IMR-90 (cell line): Measurements from ENCODE around the gene ATP11A. TPM values are rescaled to one million over a fixed set of nuclear protein-coding genes. Genes with fewer than 3 reads are reported as not detected.

Source experiments
- ATAC-seq: fragments of 200-7000 bp; cut with Tn5 transposase; 2 replicates; pipeline ENCODE4 v1.9.1; 2020; ENCODE audit warnings: low read depth, mild to moderate bottlenecking, moderate library complexity
- BruUV-seq: library from RNA; stranded (reverse); fragments of 400-500 nt; replicated peaks from 2 replicates; lab custom pipeline; 2021; lab: Mats Ljungman, UMichigan
- CTCF ChIA-PET: fragments of 300-600 bp; formaldehyde crosslinking; extraction: SDS; loops from one replicate; lab custom pipeline; 2021; ENCODE audit warnings: antibody characterized with exemption; lab: Yijun Ruan, JAX
- POLR2A ChIA-PET: fragments of 300-600 bp; sonication (Branson Sonifier 250); formaldehyde crosslinking; loops from one replicate; lab custom pipeline; 2022; ENCODE audit warnings: antibody characterized with exemption; ENCODE audit not compliant: unreplicated experiment; lab: Charles Lee
- DNase-seq: peaks from one replicate; pipeline ENCODE4 v3.0.0; 2013
- H2AFZ ChIP-seq: replicated peaks from 2 replicates; pipeline ENCODE3; 2013; ENCODE audit warnings: low read length, mild to moderate bottlenecking; ENCODE audit not compliant: poor library complexity
- H2AK5ac ChIP-seq: 2 replicates; pipeline ENCODE4 v1.6.1; 2013; ENCODE audit warnings: low read depth, low read length, inconsistent platforms
- H2AK9ac ChIP-seq: replicated peaks from 2 replicates; pipeline ENCODE3; 2013; ENCODE audit warnings: mild to moderate bottlenecking, low read depth, low read length, moderate library complexity; ENCODE audit not compliant: poor library complexity
- H2BK120ac ChIP-seq: 2 replicates; pipeline ENCODE4 v1.6.1; 2013; ENCODE audit warnings: low read depth, low read length, inconsistent platforms
- H2BK15ac ChIP-seq: 3 replicates; pipeline ENCODE4 v1.6.1; 2013; ENCODE audit warnings: low read depth, low read length, inconsistent platforms
- H2BK20ac ChIP-seq: 2 replicates; pipeline ENCODE4 v1.6.1; 2013; ENCODE audit warnings: low read depth, mild to moderate bottlenecking, inconsistent platforms, low read length, moderate library complexity
- H2BK5ac ChIP-seq: 2 replicates; pipeline ENCODE4 v1.6.1; 2013; ENCODE audit warnings: mild to moderate bottlenecking, low read depth, low read length, inconsistent platforms; ENCODE audit not compliant: poor library complexity, severe bottlenecking
- H3K14ac ChIP-seq: replicated peaks from 2 replicates; pipeline ENCODE4 v1.6.1; 2013; ENCODE audit warnings: low read depth, low read length, inconsistent platforms
- H3K18ac ChIP-seq: 2 replicates; pipeline ENCODE4 v1.6.1; 2013; ENCODE audit warnings: low read depth, low read length, control low read depth
- H3K23ac ChIP-seq: 2 replicates; pipeline ENCODE4 v1.6.1; 2013; ENCODE audit warnings: low read depth, low read length, inconsistent platforms
- H3K27ac ChIP-seq: 2 replicates; pipeline ENCODE4 v1.5.1; 2013; ENCODE audit warnings: mild to moderate bottlenecking, control low read depth, low read length; ENCODE audit not compliant: insufficient read depth
- H3K27me3 ChIP-seq: 2 replicates; pipeline ENCODE4 v1.6.1; 2013; ENCODE audit warnings: low read length; ENCODE audit not compliant: control insufficient read depth, insufficient read depth
- H3K36me3 ChIP-seq: 2 replicates; pipeline ENCODE4 v1.6.1; 2013; ENCODE audit warnings: low read length, mixed read lengths; ENCODE audit not compliant: control insufficient read depth, insufficient read depth
- H3K4ac ChIP-seq: 2 replicates; pipeline ENCODE4 v1.6.1; 2013; ENCODE audit warnings: low read depth, low read length, inconsistent platforms
- H3K4me1 ChIP-seq: 2 replicates; pipeline ENCODE4 v1.6.1; 2013; ENCODE audit warnings: low read length, mixed read lengths; ENCODE audit not compliant: control insufficient read depth, insufficient read depth
- H3K4me2 ChIP-seq: 2 replicates; pipeline ENCODE4 v1.6.1; 2013; ENCODE audit warnings: low read depth, mild to moderate bottlenecking, control low read depth, low read length, moderate library complexity
- H3K4me3 ChIP-seq: 2 replicates; pipeline ENCODE4 v1.5.1; 2013; ENCODE audit warnings: low read depth, mild to moderate bottlenecking, control low read depth, low read length, moderate library complexity; ENCODE audit not compliant: insufficient read depth
- H3K56ac ChIP-seq: 2 replicates; pipeline ENCODE4 v1.6.1; 2013; ENCODE audit warnings: low read length, inconsistent platforms; ENCODE audit not compliant: insufficient read depth; ENCODE audit errors: extremely low read depth
- H3K79me1 ChIP-seq, 2 experiments: 2 replicates each; pipeline ENCODE4 v1.6.1; 2013; ENCODE audit warnings: low read length in 2 of 2, inconsistent platforms in 1 of 2, low read depth in 1 of 2
- H3K9ac ChIP-seq: 2 replicates; pipeline ENCODE4 v1.6.1; 2013; ENCODE audit warnings: low read depth, low read length, control low read depth
- H3K9me1 ChIP-seq: 2 replicates; pipeline ENCODE4 v1.6.1; 2013; ENCODE audit warnings: low read length, inconsistent platforms; ENCODE audit not compliant: insufficient read depth
- H3K9me3 ChIP-seq: 2 replicates; pipeline ENCODE4 v1.6.1; 2013; ENCODE audit warnings: low read length; ENCODE audit not compliant: control insufficient read depth, insufficient read depth
- H4K20me1 ChIP-seq: 2 replicates; pipeline ENCODE4 v1.6.1; 2013; ENCODE audit warnings: low read length, inconsistent platforms; ENCODE audit not compliant: insufficient read depth
- H4K5ac ChIP-seq: 2 replicates; pipeline ENCODE4 v1.6.1; 2013; ENCODE audit warnings: mild to moderate bottlenecking, low read depth, low read length, control low read depth
- H4K8ac ChIP-seq, 2 experiments: 2 replicates each; pipeline ENCODE4 v1.6.1; 2013; ENCODE audit warnings: low read depth in 2 of 2, low read length in 2 of 2, control low read depth in 1 of 2, inconsistent platforms in 1 of 2
- H4K91ac ChIP-seq: 2 replicates; pipeline ENCODE4 v1.6.1; 2013; ENCODE audit warnings: low read depth, low read length, inconsistent platforms; ENCODE audit not compliant: insufficient read depth
- BHLHE40 ChIP-seq: fragments of 150-350 bp; IDR thresholded peaks from 2 replicates; pipeline ENCODE4 v1.6.1; 2016; ENCODE audit warnings: mild to moderate bottlenecking, low read depth, low read length
- CHD1 ChIP-seq: IDR thresholded peaks from 2 replicates; pipeline ENCODE4 v1.6.1; 2012; ENCODE audit warnings: low read depth, low read length, improper control_type of control experiment
- CTCF ChIP-seq: conservative IDR thresholded peaks from 2 replicates; pipeline ENCODE4 v1.5.1; 2012; ENCODE audit warnings: mild to moderate bottlenecking, low read depth, low read length, improper control_type of control experiment
- ELK1 ChIP-seq: fragments of 150-350 bp; IDR thresholded peaks from 2 replicates; pipeline ENCODE4 v1.6.1; 2016; ENCODE audit warnings: low read depth, mild to moderate bottlenecking, low read length, moderate library complexity, borderline replicate concordance
- MAFK ChIP-seq: IDR thresholded peaks from 2 replicates; pipeline ENCODE4 v1.6.1; 2012; ENCODE audit warnings: low read depth, low read length, improper control_type of control experiment
- MAZ ChIP-seq: IDR thresholded peaks from 2 replicates; pipeline ENCODE4 v1.6.1; 2012; ENCODE audit warnings: low read depth, mild to moderate bottlenecking, low read length, improper control_type of control experiment, moderate library complexity, borderline replicate concordance
- NFE2L2 ChIP-seq: fragments of 150-350 bp; IDR thresholded peaks from 2 replicates; pipeline ENCODE4 v1.6.1; 2016; ENCODE audit warnings: low read depth, mild to moderate bottlenecking, low read length
- RAD21 ChIP-seq: IDR thresholded peaks from 2 replicates; pipeline ENCODE4 v1.6.1; 2012; ENCODE audit warnings: low read length, improper control_type of control experiment
- RCOR1 ChIP-seq: IDR thresholded peaks from 2 replicates; pipeline ENCODE4 v1.6.1; 2012; ENCODE audit warnings: mild to moderate bottlenecking, low read length, improper control_type of control experiment; ENCODE audit not compliant: insufficient replicate concordance
- RFX5 ChIP-seq: IDR thresholded peaks from 2 replicates; pipeline ENCODE4 v1.8.0; 2012; ENCODE audit warnings: low read depth, mild to moderate bottlenecking, low read length, moderate library complexity
- SMC3 ChIP-seq: fragments of 150-350 bp; IDR thresholded peaks from 2 replicates; pipeline ENCODE4 v1.6.1; 2016; ENCODE audit warnings: low read depth, mild to moderate bottlenecking, antibody characterized with exemption, low read length, moderate library complexity
- USF2 ChIP-seq: fragments of 150-350 bp; IDR thresholded peaks from 2 replicates; pipeline ENCODE4 v1.6.1; 2017; ENCODE audit warnings: mild to moderate bottlenecking, antibody characterized with exemption, low read length, low read depth
- WGBS, 2 experiments: methylation state at CpG; one replicate each; pipeline versions ENCODE4 v1.1.5 to v1.1.7; 2013; ENCODE audit warnings: missing lambda C conversion rate in 2 of 2; ENCODE audit not compliant: insufficient read length in 1 of 2; ENCODE audit errors: extremely low coverage in 2 of 2; 5-methylcytosine and 5-hydroxymethylcytosine counted together
- dilution Hi-C: fragments of 300-500 bp; cut with HindIII; formaldehyde crosslinking; loops from one replicate; pipeline ENCODE4 v1.14.3; 2018; ENCODE audit warnings: low sequenced_read_pairs; ENCODE audit not compliant: unreplicated experiment
- in situ Hi-C: fragments of 300-500 bp; cut with MboI; formaldehyde crosslinking; loops from 3 replicates; pipeline ENCODE4 v1.14.3; 2019; ENCODE audit warnings: low sequenced_read_pairs, inconsistent platforms, mixed read lengths
- intact Hi-C: fragments of 100-400 bp; cut with micrococcal nuclease; formaldehyde crosslinking; loops from 2 replicates; pipeline ENCODE4 v1.10.0; 2022
- polyA plus RNA-seq, 3 experiments: library from polyadenylated mRNA; depleted of rRNA; stranded (reverse); fragments of >200 nt; gene quantifications; 2 replicates each; pipeline ENCODE4 v1.2.3, GENCODE V29; 2012; ENCODE audit warnings: low replicate concordance in 1 of 3
- total RNA-seq: library from RNA; depleted of rRNA; stranded (reverse); fragments of >200 nt; gene quantifications from 2 replicates; pipeline ENCODE4 v1.2.3, GENCODE V29; 2012

Gene ATP11A
- total and polyA plus RNA-seq, 2 of the 4 experiments (the other 2 are of a cell fraction), result 8.4 to 12.0 TPM

- dilution Hi-C loops (no loop called here), intact Hi-C loops (no loop called here), in situ Hi-C loops (no loop called here)
- Histone ChIP-seq H4K8ac (no peak overlapping the region), H4K5ac (no peak overlapping the region), H3K56ac (no peak overlapping the region), H2BK15ac (no peak overlapping the region), H3K14ac (no peak overlapping the region), H3K27me3 (no peaks in the 10 kb centered on the region), H2BK120ac (no peak overlapping the region), H3K36me3 (peaks cover 40% of the 10 kb centered on the region), H3K9me1 (peaks cover 3% of the 10 kb centered on the region; the same call in 1 of the 2 replicates), H3K27ac (no peak overlapping the region), H3K4me2 (no peak overlapping the region), H3K4me1 (no peaks in the 10 kb centered on the region), H3K9me3 (no peaks in the 10 kb centered on the region), H3K4ac (no peak overlapping the region), H2AK5ac (no peak overlapping the region), H2BK5ac (no peak overlapping the region), H2AK9ac (no peak overlapping the region), H3K23ac (no peak overlapping the region), H3K4me3 (no peak overlapping the region), H3K18ac (no peak overlapping the region), H2AFZ (no peak overlapping the region), H4K91ac (no peak overlapping the region), H3K9ac (no peak overlapping the region), H4K20me1 (no peaks in the 10 kb centered on the region), H3K79me1 (no peaks in the 10 kb centered on the region), H2BK20ac (no peak overlapping the region)
- 77% methylated on average over 4 of the region's 14 CpGs; no CpG with 5 or more reads in 1 of the 2 experiments for WGBS, 2 experiments
- POLR2A ChIA-PET, result no interaction called here
- no TSS peak for BruUV-seq
- DNase-seq, result no peak
- no peak for TF ChIP-seq NFE2L2
- no peak for TF ChIP-seq RAD21
- no peak for TF ChIP-seq USF2
- no peak for TF ChIP-seq ELK1
- TF ChIP-seq BHLHE40, result no peak
- no peak for TF ChIP-seq CHD1
- no peak for TF ChIP-seq SMC3
- TF ChIP-seq MAZ, result no peak
- TF ChIP-seq MAFK, result no peak
- no peak for TF ChIP-seq CTCF
- no peak for TF ChIP-seq RFX5
- TF ChIP-seq RCOR1, result no peak
- CTCF ChIA-PET, result no interaction called here
- ATAC-seq, result no peak
Observed at GRCh38 chr13:112842343-112842856, 152.6 kb downstream of the ATP11A start.
